RPMI8226 (cell line): Measurements from ENCODE around the gene ZSCAN29.
"Not testable (repeated sequence)": the region's sequence is repeated elsewhere in the genome, so short reads cannot be mapped to it uniquely, and the experiment has no call there.

Experiments used
- DNase-seq: peaks from one replicate; pipeline ENCODE4 v3.0.0-alpha.2; 2015

The ZSCAN29 gene

GRCh38 chr15:43370975-43371974 lies at the start of gene ZSCAN29, which contains the start of gene TUBGCP4:
Gene ZSCAN29, minus strand, starts transcription at chr15:43371043. Its CDS starts 1,130 bp downstream, at chr15:43369913.
Gene TUBGCP4, plus strand, starts transcription at chr15:43371101. Its CDS starts 254 bp downstream, at chr15:43371355.
- DNase-seq: peak; percentile 83

- DNase-seq: no peak
Measured at GRCh38 chr15:43420435-43420834, 49.6 kb upstream of the ZSCAN29 start.

- no peak for DNase-seq
Measured at GRCh38 chr15:43414196-43414595, 43.4 kb upstream of the ZSCAN29 start.

GRCh38 chr15:43412096-43412495 lies 41.3 kb upstream of the ZSCAN29 start:
- no peak for DNase-seq

GRCh38 chr15:43410572-43411214 lies 39.9 kb upstream of the ZSCAN29 start:
- no peak for DNase-seq

GRCh38 chr15:43408789-43409188 lies 37.9 kb upstream of the ZSCAN29 start:
- DNase-seq: no peak

- DNase-seq: no peak
Measured at GRCh38 chr15:43406808-43407207, 36.0 kb upstream of the ZSCAN29 start.

GRCh38 chr15:43406189-43406588 lies 35.3 kb upstream of the ZSCAN29 start:
- DNase-seq: no peak

GRCh38 chr15:43404130-43404529 lies 33.3 kb upstream of the ZSCAN29 start:
- no peak for DNase-seq

GRCh38 chr15:43403616-43404015 lies 32.8 kb upstream of the ZSCAN29 start:
- no peak for DNase-seq

GRCh38 chr15:43402255-43402654 lies 31.4 kb upstream of the ZSCAN29 start:
- no peak for DNase-seq

GRCh38 chr15:43393592-43393991 lies 22.7 kb upstream of the ZSCAN29 start:
- not testable (repeated sequence) for DNase-seq

- no peak for DNase-seq
Measured at GRCh38 chr15:43390723-43391122, 19.9 kb upstream of the ZSCAN29 start.

GRCh38 chr15:43383070-43383469 lies 12.2 kb upstream of the ZSCAN29 start:
- DNase-seq: no peak

GRCh38 chr15:43382310-43382709 lies 11.5 kb upstream of the ZSCAN29 start:
- no peak for DNase-seq

- DNase-seq: no peak
Measured at GRCh38 chr15:43378601-43379000, 7.8 kb upstream of the ZSCAN29 start.

GRCh38 chr15:43376017-43376705 lies 5.3 kb upstream of the ZSCAN29 start:
- peak; percentile 27 for DNase-seq

GRCh38 chr15:43370310-43370974 lies 401 bp downstream of the ZSCAN29 start:
- no peak for DNase-seq

GRCh38 chr15:43361313-43361903 lies 9.4 kb downstream of the ZSCAN29 start:
- DNase-seq: no peak

GRCh38 chr15:43360821-43361220 lies 10.0 kb downstream of the ZSCAN29 start:
- no peak for DNase-seq

GRCh38 chr15:43352693-43353382 lies 18.0 kb downstream of the ZSCAN29 start:
- DNase-seq: no peak

- DNase-seq: no peak
Measured at GRCh38 chr15:43347114-43347513, 23.7 kb downstream of the ZSCAN29 start.
